GM12865 (cell line): ENCODE data around the gene SPNS3.

Source experiments
- DNase-seq: peaks from one replicate; pipeline ENCODE4 v3.0.0; 2010; ENCODE audit warnings: low read depth
- H3K4me3 ChIP-seq: 2 replicates; pipeline ENCODE4 v1.5.1; 2011; ENCODE audit warnings: mild to moderate bottlenecking, low read depth, low read length, control low read depth
- CTCF ChIP-seq: IDR thresholded peaks from 2 replicates; pipeline ENCODE4 v1.5.1; 2011; ENCODE audit warnings: low read length, control low read depth, low read depth, inconsistent platforms; ENCODE audit not compliant: insufficient read depth; ENCODE audit errors: missing control alignments

Gene SPNS3

GRCh38 chr17:4463818-4464476 is 30.2 kb downstream of the SPNS3 start:
- no peak for DNase-seq
- TF ChIP-seq CTCF = no peak
- no peak overlapping the region for H3K4me3 ChIP-seq

DNA sequence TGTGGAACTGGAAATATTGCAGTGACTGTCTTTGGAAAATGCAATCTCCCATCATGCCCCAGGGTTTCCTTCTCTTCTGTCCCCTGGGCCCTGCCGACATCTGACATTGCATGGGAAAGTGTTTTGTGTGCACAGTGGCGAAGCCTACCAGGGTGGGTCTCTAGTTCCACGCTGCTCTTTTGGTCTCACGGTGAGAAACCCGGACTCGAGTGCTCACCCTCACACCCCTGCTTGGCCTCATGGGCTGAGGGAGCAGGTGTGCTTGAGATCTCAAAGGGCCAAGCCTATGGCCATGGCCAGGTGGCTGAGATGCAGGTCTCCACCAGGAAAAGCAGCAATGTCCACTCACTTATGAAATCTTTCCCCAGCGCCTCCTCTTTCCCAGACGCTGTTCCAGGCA is 32.0 kb downstream of the SPNS3 start:
- no peak for DNase-seq
- H3K4me3 ChIP-seq = no peak overlapping the region
- TF ChIP-seq CTCF = no peak

GRCh38 chr17:4467287-4467686 is 33.5 kb downstream of the SPNS3 start:
- H3K4me3 ChIP-seq = no peak overlapping the region
- no peak for DNase-seq
- no peak for TF ChIP-seq CTCF

GRCh38 chr17:4469552-4469951 is 35.8 kb downstream of the SPNS3 start:
- TF ChIP-seq CTCF = no peak
- H3K4me3 ChIP-seq = no peak overlapping the region
- no peak for DNase-seq

- DNase-seq = no peak
- TF ChIP-seq CTCF = no peak
- no peak overlapping the region for H3K4me3 ChIP-seq
These were observed 38.5 kb downstream of the SPNS3 start for GRCh38 chr17:4472286-4472685.

- no peak for TF ChIP-seq CTCF
- no peak overlapping the region for H3K4me3 ChIP-seq
- DNase-seq = no peak
These were observed 40.4 kb downstream of the SPNS3 start for GRCh38 chr17:4474093-4474492.

GRCh38 chr17:4475001-4475400 is 41.3 kb downstream of the SPNS3 start:
- no peak for TF ChIP-seq CTCF
- H3K4me3 ChIP-seq = no peak overlapping the region
- no peak for DNase-seq
